Omental fat pad (tissue), 4 donors: Measurements from ENCODE around the gene TEX13D. TPM values are rescaled to one million over a fixed set of nuclear protein-coding genes. Genes with fewer than 3 reads are reported as not detected.

ENCODE experiments used
- ATAC-seq: fragments of 150-250 bp; one replicate; pipeline ENCODE4 v1.9.1; 2016; ENCODE audit warnings: mild to moderate bottlenecking, moderate library complexity; ENCODE audit not compliant: low FRiP score
- DNase-seq: peaks from one replicate; pipeline ENCODE4 v3.0.0-alpha.2; 2019; ENCODE audit warnings: low spot score
- total RNA-seq, 4 donors: library from RNA; depleted of rRNA; stranded (reverse); fragments of >200 nt; gene quantifications; one replicate each; pipeline ENCODE4 v1.1.0, GENCODE V29; 2016
- TF ChIP-seq, protein P1 (sequence below), 3 donors: fragments of 450-650 bp; IDR thresholded peaks; one replicate each; pipeline ENCODE4 v1.5.1; 2016 to 2017; ENCODE audit warnings: antibody characterized with exemption in 3 of 3, mild to moderate bottlenecking in 3 of 3, moderate library complexity in 2 of 3

TEX13D gene
- total RNA-seq, 4 donors from 2014 or later, result not detected

DNA sequence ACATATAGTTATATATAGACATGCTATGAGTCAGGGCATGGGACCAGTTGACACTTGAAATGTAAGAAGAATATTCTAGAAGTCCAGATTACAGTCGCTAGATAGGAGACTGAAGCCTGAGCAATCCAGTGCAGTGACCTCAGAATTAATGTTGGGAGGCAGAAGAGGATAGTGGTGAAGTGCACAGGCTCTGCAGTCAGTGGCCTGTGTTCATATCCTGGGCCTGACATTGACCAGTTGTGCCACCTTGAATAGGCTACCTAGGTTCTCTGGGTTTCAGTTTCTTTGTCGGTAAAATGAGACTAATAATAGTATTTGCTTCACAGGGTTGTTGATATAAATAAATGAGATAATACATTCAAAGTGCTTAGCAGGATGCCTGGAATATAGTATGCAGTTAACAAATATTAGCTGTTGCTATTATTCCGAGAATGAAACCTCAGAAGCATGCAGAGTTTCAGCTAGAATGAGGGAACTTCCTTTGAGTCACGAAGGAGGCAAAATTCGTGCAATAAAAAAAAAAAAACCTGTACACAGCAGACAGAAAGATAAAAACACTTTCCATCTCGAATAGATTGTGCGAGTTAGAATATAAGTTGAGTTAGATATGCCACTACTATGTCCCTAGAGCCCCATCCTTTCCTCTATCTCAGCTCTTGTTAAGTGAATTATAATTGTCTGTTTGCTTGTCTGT, 9.9 kb downstream of the TEX13D start:
- DNase-seq, result no peak
- ATAC-seq, result no peak
- TF ChIP-seq, protein P1, sequence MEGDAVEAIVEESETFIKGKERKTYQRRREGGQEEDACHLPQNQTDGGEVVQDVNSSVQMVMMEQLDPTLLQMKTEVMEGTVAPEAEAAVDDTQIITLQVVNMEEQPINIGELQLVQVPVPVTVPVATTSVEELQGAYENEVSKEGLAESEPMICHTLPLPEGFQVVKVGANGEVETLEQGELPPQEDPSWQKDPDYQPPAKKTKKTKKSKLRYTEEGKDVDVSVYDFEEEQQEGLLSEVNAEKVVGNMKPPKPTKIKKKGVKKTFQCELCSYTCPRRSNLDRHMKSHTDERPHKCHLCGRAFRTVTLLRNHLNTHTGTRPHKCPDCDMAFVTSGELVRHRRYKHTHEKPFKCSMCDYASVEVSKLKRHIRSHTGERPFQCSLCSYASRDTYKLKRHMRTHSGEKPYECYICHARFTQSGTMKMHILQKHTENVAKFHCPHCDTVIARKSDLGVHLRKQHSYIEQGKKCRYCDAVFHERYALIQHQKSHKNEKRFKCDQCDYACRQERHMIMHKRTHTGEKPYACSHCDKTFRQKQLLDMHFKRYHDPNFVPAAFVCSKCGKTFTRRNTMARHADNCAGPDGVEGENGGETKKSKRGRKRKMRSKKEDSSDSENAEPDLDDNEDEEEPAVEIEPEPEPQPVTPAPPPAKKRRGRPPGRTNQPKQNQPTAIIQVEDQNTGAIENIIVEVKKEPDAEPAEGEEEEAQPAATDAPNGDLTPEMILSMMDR (IDR thresholded peaks at IDR 0.05), result no peak

DNA sequence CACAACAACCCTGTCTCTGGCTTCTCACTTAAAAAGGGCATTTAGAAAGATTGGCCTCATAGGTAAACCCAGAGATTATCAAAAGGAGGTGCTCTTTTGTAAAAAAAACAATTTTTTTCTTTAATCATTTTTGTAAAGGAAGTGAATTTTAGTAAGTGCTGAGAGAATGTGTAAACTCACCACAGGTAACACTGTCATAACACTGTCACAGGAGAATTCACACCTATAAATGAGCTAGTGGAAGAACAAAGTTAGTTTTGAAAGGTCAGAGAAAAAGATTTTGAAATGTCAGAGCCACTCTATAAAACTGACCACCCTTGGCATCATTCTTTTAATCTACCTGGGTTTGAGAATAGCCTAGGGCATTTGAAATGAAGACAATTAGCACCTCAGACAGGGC, 10.6 kb downstream of the TEX13D start:
- no peak for DNase-seq
- TF ChIP-seq, protein P1 (IDR thresholded peaks at IDR 0.05), result no peak
- no peak for ATAC-seq

DNA sequence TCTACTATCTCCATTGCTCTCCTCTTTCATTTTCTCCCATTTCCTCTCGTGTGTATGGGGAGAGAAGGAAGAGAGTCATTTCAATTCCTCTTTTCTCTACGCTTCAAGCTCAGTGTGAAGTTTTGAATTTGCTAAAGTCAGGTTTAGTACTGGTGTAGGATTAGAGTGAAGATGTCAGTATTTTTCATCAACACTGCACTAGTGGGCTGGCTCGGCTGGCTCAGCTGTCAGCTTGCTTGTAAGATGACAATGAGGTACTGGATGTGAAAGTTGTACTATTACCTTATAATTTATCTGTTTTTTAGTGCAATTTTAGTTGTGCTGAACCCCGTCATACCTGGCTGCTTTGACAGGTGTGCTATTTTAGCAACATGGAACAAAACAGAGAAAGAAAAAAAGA, 11.8 kb downstream of the TEX13D start:
- DNase-seq (no peak), ATAC-seq (no peak)
- TF ChIP-seq, protein P1 (IDR thresholded peaks at IDR 0.05), result no peak

DNA sequence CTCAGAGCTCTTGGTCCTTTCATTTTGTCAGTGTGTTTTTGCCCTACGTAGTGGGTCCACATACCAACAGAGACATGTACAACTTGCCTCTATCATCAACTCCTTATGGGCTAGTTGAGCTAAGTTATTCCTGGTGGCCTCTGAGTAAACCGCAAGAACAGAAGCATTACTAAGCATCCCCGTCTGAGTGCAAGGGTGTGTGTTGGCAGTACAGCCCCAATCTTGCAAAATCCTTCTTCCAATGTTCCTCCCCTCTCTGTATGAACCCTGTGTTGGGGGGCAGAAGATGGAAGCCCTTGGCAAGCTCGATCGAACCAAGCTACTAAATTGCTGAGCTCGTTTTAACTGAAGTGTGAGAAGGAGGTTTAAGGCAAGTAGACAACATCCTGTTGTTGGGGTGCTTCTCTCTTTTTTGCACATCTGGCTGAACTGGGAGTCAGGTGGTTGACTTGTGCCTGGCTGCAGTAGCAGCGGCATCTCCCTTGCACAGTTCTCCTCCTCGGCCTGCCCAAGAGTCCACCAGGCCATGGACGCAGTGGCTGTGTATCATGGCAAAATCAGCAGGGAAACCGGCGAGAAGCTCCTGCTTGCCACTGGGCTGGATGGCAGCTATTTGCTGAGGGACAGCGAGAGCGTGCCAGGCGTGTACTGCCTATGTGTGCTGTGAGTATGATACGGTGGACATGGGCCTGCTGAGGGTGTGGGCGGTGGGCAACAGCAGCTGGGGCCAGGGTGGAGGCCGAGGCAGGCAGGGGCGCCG, 13.8 kb downstream of the TEX13D start, which contains the start of gene SH2D1A:
TSS of gene SH2D1A (plus strand) at position 447 of the 760 bp plus-strand sequence. CDS start at position 527, 80 bp downstream.
- ATAC-seq, result no peak
- TF ChIP-seq, protein P1 (IDR thresholded peaks at IDR 0.05), result no peak
- DNase-seq, result no peak

DNA sequence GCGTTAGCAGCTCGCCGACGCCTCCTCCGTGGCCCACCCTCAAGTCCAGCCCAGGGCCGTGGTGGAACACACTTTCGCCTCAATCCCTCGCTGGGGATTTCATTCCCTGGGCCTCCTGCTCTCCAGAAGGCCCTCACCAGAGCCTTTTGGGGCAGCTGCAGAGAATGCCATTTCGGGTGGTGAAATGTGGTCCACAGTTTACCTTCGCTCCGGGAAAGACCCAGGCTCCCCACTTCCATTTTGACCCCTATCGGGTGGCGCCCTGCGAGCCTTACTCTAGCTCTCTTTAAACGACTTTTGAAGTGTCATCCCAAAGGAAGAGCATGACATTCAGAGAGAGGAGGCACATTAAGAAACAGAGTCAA, 14.4 kb downstream of the TEX13D start:
- no peak for ATAC-seq
- TF ChIP-seq, protein P1 (IDR thresholded peaks at IDR 0.05), result no peak
- DNase-seq, result no peak

DNA sequence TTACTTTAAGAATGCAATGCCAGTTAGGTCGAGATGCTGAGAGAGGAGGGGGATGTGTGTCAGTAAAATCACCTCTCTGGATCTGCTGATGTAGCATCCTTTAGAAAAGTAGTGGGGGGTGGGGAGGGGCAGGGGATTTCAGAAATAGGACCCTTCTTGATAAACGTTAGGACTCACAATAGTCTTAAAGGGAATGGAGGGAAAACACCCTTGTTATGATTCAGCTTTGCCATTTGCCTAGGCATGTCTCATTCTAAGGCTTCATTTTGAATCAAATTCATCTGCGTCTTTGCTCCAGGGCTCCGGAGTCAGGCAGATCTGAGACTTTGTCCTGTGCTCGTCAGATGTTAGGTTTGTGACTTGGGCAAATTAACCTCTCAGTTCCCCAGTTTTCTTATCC, 14.8 kb downstream of the TEX13D start:
- DNase-seq, result no peak
- ATAC-seq, result no peak
- TF ChIP-seq, protein P1 (IDR thresholded peaks at IDR 0.05), result no peak

DNA sequence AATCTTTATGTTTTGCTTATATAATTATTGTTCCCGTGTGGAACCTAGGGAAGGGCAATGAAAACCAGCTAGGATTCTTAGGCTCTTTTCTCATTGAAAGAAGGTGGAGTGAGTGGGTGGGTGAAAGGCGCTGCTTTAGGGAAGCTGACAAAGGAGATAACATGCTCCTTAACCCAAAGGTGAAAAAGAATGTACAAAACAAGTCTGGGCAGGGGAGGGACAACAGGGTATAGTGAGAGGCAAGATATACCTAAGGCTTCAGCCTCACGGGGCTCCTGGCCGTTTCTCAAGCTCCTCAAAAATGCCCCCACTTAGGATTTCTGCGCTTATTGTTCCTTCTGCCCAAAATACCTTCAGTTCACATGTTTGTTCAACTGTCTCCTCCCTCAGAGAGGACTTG, 15.7 kb downstream of the TEX13D start:
- no peak for DNase-seq
- TF ChIP-seq, protein P1 (IDR thresholded peaks at IDR 0.05), result no peak
- no peak for ATAC-seq
